GOT3 (cell line): Measurements from ENCODE around the gene IMMT.
"Not testable (repeated sequence)": the region's sequence is repeated elsewhere in the genome, so short reads cannot be mapped to it uniquely, and the experiment has no call there.

Experiments
- DNase-seq: peaks from one replicate; lab custom pipeline; 2025; ENCODE audit warnings: mixed read lengths; lab: John Stamatoyannopoulos, UW

IMMT gene

DNA sequence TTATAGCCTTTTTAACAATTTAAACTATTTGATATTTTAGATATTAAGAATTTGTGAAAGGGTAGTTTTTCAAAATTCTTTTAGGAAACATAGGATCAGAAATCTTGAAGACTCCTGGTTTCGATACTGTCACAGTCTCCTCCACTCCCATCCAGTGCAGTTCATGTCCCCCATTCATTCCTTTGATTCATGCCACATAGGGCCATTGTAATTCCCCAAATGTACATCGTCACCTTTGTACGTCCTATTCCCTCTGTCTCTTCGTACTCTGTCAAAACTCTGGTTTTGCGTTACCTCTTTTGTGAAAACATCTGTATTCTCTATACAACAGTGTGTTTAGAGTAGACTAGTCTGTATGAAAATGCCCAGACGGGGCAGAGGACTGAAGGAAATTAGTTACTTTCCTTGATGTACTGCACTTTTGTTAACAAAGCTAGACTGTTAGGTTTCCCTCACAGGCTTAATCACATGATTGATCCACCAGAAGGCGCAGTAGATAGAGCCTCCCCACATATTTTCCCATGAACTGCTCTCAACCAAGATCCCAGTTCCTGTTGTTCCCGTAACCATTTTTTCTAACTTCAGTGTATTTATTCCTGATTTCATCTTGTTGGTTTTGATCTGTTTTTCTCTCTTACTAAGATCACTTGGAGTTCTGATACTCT lies 6.5 kb upstream of the IMMT start:
- no peak for DNase-seq

DNA sequence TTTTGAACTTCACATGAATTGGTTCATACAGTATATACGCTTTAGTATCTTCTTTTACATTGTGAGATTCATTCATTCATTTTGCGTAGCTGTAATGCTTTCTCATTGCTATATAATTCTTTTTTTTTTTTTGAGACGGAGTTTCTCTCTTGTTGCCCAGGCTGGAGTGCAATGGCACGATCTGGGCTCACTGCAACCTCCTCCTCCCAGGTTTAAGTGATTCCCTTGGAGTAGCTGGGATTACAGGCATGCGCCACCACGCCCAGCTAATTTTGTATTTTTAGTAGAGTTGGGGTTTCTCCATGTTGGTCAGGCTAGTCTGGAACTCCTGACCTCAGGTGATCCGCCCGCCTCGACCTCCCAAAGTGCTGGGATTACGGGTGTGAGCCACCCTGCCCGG lies 5.3 kb upstream of the IMMT start:
- not testable (repeated sequence) for DNase-seq

DNA sequence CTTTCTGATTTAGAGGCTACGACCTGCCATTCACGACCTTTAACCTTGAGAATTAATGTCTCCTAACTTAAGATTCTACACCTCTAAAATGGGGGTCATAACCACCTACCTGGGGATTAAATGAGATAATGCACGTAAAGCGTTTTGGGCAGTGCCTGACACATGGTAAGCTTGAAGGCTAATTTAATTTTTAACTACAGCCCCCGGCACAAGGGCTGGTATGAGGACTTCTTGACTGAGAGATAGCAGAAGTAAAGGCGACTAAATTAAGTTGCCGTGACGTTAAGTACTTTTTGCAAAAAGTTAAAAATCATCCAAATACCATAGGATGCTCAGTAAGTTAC lies 4.5 kb upstream of the IMMT start:
- DNase-seq = no peak

DNA sequence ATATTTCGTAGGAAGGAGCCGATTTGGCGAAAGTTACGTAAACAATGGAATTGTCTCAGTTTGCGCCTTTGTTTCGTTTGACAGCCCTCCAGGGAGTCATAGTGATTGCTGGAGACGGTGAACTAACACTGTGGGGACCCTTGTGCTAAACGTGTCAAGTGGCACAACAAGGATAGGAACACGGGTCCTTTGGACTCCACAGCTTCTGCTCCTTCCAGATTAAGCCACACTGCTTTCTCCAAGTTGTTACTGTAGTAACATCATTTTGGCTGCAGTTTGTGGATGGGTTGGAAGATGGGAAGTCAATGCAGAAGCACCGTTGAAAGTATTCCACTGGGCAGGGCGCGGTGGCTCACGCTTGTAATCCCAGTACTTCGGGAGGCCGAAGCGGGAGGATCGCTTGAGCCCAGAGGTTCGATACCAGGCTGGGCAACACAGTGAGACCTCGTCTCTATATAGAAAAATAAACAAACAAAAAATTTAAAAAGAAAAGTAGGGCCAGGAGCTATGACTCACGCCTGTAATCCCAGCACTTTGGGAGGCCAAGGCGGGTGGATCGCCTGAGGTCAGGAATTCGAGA lies 636 bp upstream of the IMMT start:
- no peak for DNase-seq

DNA sequence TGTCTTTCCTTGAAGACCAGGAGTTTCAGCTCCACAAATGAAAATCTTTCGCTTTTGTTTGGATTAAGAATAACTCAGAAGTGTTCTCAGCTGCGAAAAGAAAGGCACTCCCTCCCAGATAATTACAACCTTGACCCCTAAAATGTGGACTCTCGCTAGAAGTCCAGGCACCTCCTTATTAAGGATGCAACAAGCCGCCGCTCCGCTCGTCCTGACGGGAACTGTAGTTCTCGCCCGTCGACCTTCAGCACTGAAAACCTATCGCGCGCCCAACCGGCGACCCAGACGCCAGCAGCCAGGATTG lies 559 bp downstream of the IMMT start:
- DNase-seq = no peak

DNA sequence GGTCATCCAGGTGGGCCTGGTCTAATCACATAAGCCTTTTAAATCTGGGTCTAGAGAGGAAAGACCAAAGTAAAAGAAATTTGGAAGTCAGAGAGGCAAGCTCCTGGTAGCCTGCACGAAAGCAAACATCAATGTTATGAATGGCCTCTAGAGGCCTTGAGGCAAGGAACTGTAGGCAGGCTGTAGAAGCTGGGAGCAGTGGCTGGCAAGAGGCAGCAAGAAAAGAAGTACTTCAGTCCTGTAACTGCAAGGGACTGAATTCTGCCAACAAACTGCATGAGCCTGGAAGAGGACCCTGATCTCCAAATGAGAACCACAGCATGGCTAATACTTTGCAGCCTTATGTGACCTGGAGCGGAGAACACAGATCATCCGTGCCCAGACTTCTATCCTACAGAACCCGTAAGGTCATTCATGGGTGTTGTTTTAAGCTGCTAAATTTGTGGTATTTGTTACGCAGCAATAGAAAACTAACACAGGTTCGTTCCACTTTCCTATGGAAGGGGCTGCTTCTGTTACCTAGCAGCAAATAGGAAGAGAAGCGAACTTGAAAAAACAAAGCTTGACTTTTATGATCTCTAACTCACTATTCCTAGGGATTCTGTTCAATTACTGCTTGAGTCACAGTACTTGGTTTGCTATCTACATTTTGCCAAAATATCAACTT lies 1.2 kb downstream of the IMMT start:
- no peak for DNase-seq

DNA sequence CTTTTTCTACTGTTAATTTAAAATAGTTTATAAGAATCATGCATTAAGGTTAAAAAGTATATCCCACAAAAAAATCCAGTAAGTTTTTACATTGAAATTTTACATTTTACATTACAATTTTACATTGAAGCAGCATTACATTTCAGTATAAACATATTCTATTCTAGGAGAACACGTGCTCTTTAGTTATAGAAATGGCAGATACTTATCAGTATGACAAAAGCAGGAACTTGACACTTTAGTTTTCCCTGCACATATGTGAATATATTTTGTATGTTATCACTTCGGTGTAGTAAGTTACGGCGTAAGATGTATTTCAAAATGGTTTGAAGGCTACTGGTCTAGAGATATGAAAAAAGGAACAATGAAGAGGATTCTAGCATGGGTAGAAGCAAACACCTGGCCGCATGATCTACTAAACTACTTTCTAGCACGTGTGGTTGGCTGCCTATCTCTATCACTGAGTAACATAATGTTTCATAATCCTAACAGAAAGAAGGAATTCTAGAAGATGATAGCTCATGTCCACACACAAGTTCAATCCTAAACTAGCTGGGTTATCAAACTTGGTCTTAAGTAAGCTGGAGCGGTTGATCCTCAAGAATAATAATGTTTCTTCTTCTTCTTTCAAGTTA lies 5.4 kb downstream of the IMMT start:
- DNase-seq = no peak

DNA sequence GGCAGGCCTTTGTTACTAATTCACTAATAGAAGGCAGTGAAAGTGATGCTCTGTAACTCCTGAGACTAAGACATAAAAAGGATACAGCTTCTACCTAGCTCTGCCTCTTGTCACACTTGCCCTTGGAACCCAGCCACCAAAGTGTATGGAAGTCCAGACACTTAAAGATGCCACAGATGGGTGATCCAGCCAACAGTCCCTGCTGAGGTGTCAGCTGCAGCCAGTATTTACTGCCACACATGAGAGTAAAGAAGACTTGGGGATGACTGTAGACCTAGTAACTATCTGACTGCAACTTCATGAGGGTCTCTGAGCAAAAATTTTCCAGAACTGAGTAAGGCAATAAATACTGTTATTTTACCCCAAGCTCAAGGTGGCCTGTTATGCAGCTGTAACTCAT lies 8.8 kb downstream of the IMMT start:
- no peak for DNase-seq

DNA sequence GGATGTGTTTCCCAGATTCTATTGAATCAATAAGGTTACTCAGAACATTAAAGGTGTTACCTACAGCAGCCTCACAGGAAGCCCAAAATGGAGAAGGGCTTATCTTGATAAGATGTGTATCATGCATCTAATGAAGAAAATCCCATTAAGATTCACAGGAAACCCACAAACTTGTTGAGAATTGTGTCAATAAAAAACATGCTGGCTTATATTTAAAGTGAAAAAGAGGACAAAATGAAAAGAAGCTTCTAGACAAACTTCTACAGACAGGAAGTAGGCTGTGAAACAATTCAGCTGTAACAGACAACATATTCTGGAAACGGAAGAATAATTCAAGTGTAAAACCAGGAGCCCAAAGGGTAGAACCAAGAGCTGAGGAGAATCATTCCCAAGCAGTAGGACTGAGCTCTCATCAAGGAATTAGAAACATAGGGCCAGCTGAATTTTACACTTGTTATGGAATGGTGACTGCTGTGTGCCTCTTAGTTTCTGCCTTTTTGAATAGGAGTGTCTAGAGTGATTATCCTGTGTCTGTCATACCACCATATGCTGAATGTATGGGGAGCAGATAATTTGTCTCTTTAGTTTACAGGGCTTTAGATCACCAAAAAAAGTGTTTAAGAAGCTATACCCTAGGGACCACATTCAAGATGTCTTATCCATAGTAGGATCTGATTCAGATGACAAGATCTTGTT lies 9.6 kb downstream of the IMMT start:
- DNase-seq = no peak

DNA sequence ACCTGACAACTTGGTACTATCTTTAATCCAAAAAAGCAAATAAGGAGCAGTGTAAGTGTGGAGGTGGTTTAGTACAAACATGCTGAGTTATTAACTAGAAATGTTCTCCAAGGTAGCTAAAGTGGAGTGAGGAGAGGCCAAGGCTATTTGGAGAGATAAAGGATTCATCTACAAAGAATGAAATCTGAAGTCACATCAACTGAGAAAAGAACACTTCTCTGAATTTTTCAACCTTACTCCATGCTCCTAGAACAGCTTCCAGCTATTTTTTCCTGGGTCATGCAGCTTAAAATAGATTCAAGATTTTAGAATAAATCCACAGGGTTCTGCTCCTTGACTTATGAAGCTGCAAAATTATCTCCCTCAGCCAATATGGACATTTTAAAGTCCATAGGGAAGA lies 18.7 kb downstream of the IMMT start:
- DNase-seq = no peak

DNA sequence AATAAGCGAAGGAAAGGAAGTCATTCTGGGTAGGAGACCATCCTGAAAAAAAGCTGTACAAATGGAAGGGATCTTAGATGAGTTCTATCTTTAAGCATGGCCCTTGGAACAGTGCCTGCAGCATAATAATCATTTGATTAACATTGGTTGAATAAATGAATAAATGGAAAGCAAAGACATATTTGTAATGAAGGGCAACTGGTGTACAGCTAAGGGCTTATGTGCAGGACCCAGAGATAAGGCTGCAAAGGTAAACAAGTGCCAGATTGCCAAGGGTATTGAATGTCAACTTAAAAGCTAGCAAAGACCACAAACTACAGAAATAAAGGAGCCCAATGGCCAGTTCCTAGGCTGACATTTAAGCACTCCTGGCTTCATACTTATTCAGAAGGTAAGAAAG lies 19.4 kb downstream of the IMMT start:
- DNase-seq = no peak

DNA sequence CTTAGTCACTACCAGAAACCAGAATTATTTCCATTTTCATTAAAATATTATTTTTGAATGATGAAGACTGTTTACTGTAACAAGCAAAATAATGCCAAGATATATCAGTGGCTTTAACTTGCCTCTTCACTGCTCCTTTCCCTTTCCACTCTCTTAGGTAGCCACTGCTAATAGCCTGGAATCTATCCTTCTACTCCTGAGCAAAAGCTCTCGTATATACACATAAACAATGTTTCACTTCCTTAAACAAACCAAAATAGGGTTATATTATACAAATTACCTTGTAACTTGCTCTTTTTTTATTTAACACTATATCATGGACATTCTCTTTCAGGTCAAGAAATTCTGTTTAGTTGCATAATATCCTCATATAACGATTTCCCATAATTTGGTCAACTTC lies 20.8 kb downstream of the IMMT start:
- no peak for DNase-seq

DNA sequence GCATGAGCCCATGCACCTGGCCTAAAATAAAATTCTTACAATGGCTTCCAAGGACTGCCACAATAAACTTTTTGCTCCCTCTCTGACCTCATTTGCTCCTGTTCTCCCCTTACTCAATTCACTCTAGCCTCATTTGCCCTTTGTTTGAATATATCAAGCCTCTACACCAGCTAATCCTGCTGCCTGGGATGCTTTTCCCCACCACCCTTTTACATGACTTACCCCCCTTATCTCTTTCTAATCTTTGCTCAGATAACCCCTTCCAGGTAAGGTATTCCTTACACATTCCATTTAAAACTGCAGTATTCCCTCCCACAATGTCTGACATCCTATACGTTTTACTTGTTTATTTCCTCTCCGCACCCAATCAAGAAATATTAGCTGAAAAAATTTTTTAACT lies 22.7 kb downstream of the IMMT start:
- DNase-seq = no peak

DNA sequence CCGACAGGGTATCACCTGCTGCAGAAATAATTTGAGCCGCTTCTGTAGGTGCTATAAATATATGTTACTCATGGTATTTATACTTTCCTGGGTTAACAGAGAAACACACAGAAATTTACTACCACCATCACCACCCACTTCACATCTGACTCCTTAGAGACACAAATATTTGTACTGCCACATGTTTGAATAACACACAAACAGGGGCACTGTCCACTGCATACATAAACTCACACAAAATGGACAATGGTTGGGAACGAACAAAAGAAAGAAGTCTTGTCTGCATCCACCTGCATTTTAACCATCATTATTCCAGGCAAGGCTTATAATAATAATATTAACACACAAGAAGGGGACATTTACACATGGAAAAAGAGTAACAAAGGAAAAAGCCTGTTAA lies 24.0 kb downstream of the IMMT start:
- DNase-seq = no peak

DNA sequence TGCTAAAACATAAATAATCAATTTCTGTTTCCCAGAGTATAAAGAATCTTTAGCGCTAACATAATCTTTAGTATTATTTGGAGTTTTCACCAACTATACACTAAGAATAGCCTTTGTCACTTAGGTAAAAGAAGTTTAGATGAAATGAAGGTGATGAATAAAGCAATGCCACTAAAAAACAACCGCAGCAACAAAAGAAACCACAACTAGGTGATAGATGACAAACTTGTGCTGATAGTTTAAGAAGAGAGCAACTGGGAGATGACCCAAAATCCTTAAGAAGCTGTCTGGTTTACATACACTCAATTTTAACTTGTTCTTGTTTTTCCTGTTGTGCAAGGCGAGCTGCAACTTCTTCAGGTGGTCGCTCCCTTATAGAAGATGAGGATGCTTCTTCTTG lies 24.8 kb downstream of the IMMT start:
- DNase-seq = no peak

DNA sequence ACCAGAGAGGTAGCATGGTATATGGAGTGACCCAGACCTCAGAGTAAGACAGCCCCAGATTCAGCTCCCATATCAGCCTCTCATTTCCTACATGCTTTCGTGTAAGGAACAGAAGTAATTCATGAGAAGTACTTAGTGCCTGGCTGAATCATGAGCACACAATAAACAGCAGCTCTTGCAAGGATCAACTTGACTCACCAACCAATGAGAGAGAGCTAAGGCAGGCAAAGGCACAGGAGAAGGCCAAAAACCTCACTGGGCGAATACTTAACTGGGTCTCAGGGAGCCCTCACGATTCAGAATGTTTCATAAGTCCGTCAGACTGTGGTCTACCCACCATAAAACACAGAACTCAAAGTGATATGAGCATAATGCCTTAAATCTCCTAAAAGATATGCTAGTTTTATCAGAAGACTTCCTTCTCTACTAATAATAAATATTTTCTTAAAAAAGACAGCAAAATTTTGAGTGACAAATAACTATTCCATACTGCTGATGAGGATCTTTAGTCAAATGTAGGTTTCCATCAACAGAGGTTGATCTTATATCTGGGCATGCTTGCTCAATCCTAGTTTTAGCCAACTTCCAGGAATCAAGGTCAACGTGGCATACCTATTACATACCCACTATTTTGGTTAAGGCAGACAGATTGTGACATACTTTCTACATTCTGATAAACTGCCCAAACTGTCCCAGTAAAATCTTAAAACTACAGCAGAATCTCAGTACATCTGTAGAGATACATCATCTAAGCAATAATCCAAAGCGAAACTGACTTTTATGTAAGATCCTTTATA lies 34.9 kb downstream of the IMMT start:
- DNase-seq = no peak

DNA sequence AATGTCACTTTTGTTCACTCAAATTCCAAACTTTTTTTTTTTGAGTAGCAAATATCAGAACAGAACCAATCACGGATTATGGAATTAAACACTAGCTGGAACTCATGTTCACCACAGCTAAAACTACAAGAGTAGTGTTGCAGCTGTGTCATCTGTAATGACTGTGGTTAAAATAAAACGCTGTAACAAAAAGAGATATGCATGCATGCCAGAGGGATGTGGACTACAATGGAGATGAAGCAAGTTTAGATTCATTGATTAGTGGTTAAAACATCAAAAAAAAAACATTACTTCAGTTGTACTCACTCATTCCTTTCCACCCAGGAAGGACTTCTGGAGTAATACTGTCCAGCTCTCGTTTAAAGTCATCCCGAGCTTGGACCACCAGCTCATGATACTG lies 37.0 kb downstream of the IMMT start:
- DNase-seq = no peak

DNA sequence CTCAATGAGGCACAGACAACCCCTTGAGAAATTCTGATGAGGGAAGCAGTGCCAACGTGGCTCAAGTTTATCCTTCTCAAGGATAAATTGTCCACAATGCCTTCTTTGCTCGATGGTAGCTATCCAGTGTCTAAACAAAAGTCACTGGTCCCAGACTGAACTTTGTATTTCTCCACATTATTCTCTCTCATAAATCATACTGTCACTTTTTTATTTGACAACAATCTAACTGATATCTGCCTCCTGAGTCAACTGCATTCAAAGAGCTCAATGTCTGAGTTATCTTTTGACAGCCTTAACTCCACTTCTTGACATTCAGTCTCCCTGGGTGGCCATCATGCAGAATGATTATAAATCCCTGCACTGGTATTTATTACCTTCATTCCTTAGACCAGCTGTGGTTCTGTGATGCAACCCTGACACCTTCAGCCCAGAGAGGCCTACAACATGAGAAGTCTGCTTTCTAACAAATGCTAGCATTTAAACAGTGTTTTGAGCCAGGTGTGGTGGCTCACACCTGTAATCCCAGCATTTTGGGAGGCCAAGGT lies 38.2 kb downstream of the IMMT start:
- DNase-seq = no peak

DNA sequence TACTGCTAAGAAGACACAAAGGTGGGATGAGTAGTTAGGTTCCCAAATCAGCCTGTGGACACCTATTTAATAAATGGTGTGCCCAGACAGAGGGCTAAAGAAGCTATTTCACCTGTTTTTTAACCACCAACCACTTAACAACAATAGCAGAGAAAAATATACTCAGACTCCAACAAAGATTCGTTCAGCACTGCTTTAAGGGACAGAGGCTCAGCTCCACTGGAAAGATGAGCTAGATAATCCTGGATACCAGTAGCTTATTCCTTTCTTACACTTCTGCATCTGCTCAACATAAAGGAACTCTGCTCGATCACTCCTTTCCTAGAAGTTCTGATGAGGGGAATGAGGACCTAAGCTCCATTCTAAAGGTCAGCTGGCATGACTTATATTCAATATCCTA lies 44.8 kb downstream of the IMMT start:
- DNase-seq = no peak

DNA sequence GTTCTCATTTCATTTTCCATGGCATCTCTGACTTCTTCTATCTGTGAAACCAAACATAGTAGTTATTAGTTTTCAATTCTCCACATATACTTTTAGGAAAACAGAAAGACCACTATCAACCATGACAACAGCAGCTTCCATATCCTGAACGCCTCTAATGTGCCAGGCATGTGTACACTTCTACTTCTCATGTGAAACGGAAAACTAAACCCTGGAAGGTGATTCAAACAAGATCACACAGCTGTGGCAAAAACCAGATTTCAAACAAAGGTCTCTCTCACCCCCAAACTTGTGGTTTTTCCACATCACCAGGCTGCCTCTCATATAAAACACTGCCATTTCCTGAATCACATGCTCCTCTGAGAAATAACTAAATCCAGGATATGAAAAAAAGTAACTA lies 47.5 kb downstream of the IMMT start:
- DNase-seq = no peak

DNA sequence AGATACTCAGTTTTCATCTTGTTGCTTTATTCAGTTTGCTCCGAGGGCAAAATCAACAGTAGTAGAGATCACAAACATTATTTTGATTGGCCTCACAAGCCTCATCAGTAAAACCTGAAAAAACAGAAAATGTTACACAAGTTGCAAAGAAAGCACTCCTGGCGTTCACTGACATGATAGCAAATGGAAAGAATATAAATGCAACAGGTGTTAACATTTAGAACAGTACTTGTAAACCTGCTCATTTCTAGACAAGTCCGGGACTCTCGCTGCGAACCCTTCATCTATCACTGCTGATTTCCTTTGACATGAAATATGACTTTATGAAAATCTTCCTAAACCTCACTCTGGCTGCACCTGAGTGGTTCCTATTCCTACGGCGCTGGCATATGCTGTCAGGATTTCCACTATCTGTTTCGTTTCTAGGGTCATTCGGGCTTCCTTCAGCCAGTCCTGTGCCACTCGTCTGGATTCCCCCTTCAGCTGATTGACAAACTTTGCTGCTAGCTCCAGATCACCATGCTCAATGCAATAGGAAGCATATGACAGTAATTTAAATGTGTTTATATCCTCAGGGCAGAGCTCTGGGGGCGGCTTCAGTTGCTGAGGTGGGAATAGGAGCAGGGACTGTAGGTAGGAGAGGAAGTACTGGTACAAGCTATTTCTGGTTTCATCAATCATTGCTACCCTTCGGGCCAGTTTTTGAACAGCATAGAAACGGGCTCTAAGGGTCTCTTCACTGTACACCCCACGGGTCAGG lies 51.2 kb downstream of the IMMT start:
- DNase-seq = no peak
